H54 (cell line): ENCODE results near the gene LGI1.

Experiments
- DNase-seq: peaks from one replicate; pipeline ENCODE4 v3.0.0; 2011; ENCODE audit warnings: low spot score, mixed read lengths; ENCODE audit not compliant: insufficient read length
- FAIRE-seq: peaks from 3 replicates; lab custom pipeline; 2011; peaks lifted over from hg19 to GRCh38; lab: Jason Lieb, UNC
- POLR2A ChIP-seq: IDR thresholded peaks from 2 replicates; pipeline ENCODE4 v1.6.1; 2011; ENCODE audit warnings: low read depth, mild to moderate bottlenecking, low read length

Gene LGI1

GRCh38 chr10:93757801-93758507 is at the start of gene LGI1:
Gene LGI1, plus strand, starts transcription at chr10:93757936. Its CDS starts 209 bp downstream, at chr10:93758145.
- TF ChIP-seq POLR2A = no peak
- FAIRE-seq = no peak
- no peak for DNase-seq

- no peak for FAIRE-seq
- DNase-seq = no peak
- no peak for TF ChIP-seq POLR2A
Observed at GRCh38 chr10:93710333-93710909, 47.3 kb upstream of the LGI1 start.

- DNase-seq = no peak
- peak; percentile 52 for FAIRE-seq
- no peak for TF ChIP-seq POLR2A
Observed at GRCh38 chr10:93711891-93712290, 45.8 kb upstream of the LGI1 start.

GRCh38 chr10:93712593-93712992 is 45.1 kb upstream of the LGI1 start:
- no peak for TF ChIP-seq POLR2A
- FAIRE-seq (no peak), DNase-seq (no peak)

- FAIRE-seq = no peak
- DNase-seq = no peak
- TF ChIP-seq POLR2A = no peak
Observed at GRCh38 chr10:93715345-93715744, 42.4 kb upstream of the LGI1 start.

GRCh38 chr10:93716766-93717165 is 41.0 kb upstream of the LGI1 start:
- TF ChIP-seq POLR2A = no peak
- FAIRE-seq (no peak), DNase-seq (no peak)

- no peak for TF ChIP-seq POLR2A
- FAIRE-seq = no peak
- no peak for DNase-seq
Observed at GRCh38 chr10:93718937-93719725, 38.6 kb upstream of the LGI1 start.

- no peak for FAIRE-seq
- no peak for DNase-seq
- TF ChIP-seq POLR2A = no peak
Observed at GRCh38 chr10:93719901-93720300, 37.8 kb upstream of the LGI1 start.

- no peak for TF ChIP-seq POLR2A
- DNase-seq (no peak), FAIRE-seq (no peak)
Observed at GRCh38 chr10:93722550-93722949, 35.2 kb upstream of the LGI1 start.

GRCh38 chr10:93723153-93723552 is 34.6 kb upstream of the LGI1 start:
- no peak for TF ChIP-seq POLR2A
- DNase-seq (no peak), FAIRE-seq (no peak)

- TF ChIP-seq POLR2A = no peak
- FAIRE-seq = no peak
- no peak for DNase-seq
Observed at GRCh38 chr10:93726024-93726423, 31.7 kb upstream of the LGI1 start.

GRCh38 chr10:93741367-93741766 is 16.4 kb upstream of the LGI1 start:
- no peak for TF ChIP-seq POLR2A
- no peak for FAIRE-seq
- DNase-seq = no peak

GRCh38 chr10:93742633-93743349 is 14.9 kb upstream of the LGI1 start:
- DNase-seq = no peak
- peak; percentile 43 for FAIRE-seq
- TF ChIP-seq POLR2A = no peak
